HUES6 (cell line): ENCODE results near the gene ERC2.

Source experiments
- H3K27ac ChIP-seq: 2 replicates; pipeline ENCODE4 v1.7.0; 2013; ENCODE audit warnings: low read depth, mild to moderate bottlenecking, low read length, inconsistent platforms
- H3K27me3 ChIP-seq: 2 replicates; pipeline ENCODE4 v1.6.1; 2013; ENCODE audit warnings: low read length; ENCODE audit not compliant: control insufficient read depth, insufficient read depth
- H3K36me3 ChIP-seq: 2 replicates; pipeline ENCODE4 v1.6.1; 2013; ENCODE audit warnings: low read length; ENCODE audit not compliant: control insufficient read depth, insufficient read depth
- H3K4me1 ChIP-seq: 2 replicates; pipeline ENCODE4 v1.6.1; 2013; ENCODE audit warnings: low read length; ENCODE audit not compliant: control insufficient read depth, insufficient read depth
- H3K4me3 ChIP-seq: 2 replicates; pipeline ENCODE4 v1.5.1; 2013; ENCODE audit warnings: low read depth, low read length
- H3K9ac ChIP-seq: one replicate; pipeline ENCODE4 v1.6.1; 2013; ENCODE audit warnings: mild to moderate bottlenecking, low read length
- H3K9me3 ChIP-seq: 2 replicates; pipeline ENCODE4 v1.6.1; 2013; ENCODE audit warnings: low read depth, low read length; ENCODE audit not compliant: control insufficient read depth, insufficient read depth

Gene ERC2

GRCh38 chr3:55742022-55742831 is 726.0 kb downstream of the ERC2 start:
- Histone ChIP-seq H3K4me3 (no peak overlapping the region), H3K9ac (no peak overlapping the region), H3K27me3 (no peaks in the 10 kb centered on the region), H3K9me3 (no peaks in the 10 kb centered on the region), H3K27ac (no peak overlapping the region), H3K4me1 (0 out of 2 replicates have a peak, but pooled peaks cover 7% of the 10 kb centered on the region), H3K36me3 (no peaks in the 10 kb centered on the region)

DNA sequence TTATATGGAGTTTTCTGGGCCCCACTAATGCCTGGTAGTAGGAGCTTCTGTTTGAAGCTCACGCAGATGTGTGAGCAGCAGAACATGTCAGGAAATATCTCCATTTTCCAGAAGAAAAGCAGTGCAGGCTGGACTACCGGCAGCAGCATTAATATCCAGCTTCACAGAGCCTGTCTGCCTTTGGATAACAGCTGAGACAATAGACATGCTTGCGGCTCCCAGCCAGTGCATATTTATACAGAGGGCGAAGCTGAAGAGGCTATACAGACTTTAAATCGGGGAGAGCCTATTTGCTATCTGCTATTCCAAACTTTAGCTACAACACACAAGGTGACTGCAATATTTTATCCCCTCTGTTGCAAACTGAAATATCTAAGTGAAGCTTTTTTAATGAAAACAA is 731.1 kb downstream of the ERC2 start:
- Histone ChIP-seq H3K9ac (no peak overlapping the region), H3K4me1 (0 out of 2 replicates have a peak, but pooled peaks cover 2% of the 10 kb centered on the region), H3K27me3 (no peaks in the 10 kb centered on the region), H3K36me3 (no peaks in the 10 kb centered on the region), H3K9me3 (no peaks in the 10 kb centered on the region), H3K4me3 (no peak overlapping the region), H3K27ac (no peak overlapping the region)

- H3K27me3 ChIP-seq: no peaks in the 10 kb centered on the region
- no peak overlapping the region for H3K9ac ChIP-seq
- no peak overlapping the region for H3K27ac ChIP-seq
- H3K4me1 ChIP-seq: no peaks in the 10 kb centered on the region
- no peaks in the 10 kb centered on the region for H3K36me3 ChIP-seq
- H3K9me3 ChIP-seq: no peaks in the 10 kb centered on the region
- H3K4me3 ChIP-seq: no peak overlapping the region
Measured at GRCh38 chr3:55735976-55736375, 732.3 kb downstream of the ERC2 start.

- H3K4me3 ChIP-seq: no peak overlapping the region
- H3K27ac ChIP-seq: no peak overlapping the region
- no peaks in the 10 kb centered on the region for H3K36me3 ChIP-seq
- H3K9ac ChIP-seq: no peak overlapping the region
- no peaks in the 10 kb centered on the region for H3K4me1 ChIP-seq
- H3K27me3 ChIP-seq: no peaks in the 10 kb centered on the region
- no peaks in the 10 kb centered on the region for H3K9me3 ChIP-seq
Measured at GRCh38 chr3:55731741-55732140, 736.5 kb downstream of the ERC2 start.

DNA sequence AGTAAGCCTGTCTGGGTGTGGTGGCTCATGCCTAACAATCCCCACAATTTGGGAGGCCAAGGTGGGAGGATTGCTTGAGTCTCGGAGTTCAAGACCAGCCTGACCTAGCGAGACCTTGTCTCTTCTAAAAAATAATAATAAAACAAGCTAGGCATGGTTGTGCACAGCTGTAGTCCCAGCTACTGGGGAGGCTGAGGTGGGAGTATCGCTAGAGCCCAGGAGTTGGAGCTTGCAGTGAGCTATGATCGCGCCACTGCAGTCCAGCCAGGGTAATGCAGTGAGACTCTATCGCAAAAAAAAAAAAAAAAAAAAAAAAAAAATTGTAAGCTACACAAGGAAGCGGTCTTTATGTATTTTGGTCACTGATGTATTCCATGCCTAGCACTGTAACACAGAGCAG is 738.7 kb downstream of the ERC2 start:
- Histone ChIP-seq H3K9me3 (no peaks in the 10 kb centered on the region), H3K9ac (no peak overlapping the region), H3K4me3 (no peak overlapping the region), H3K4me1 (peaks cover 6% of the 10 kb centered on the region; the same call in 1 of the 2 replicates), H3K27ac (no peak overlapping the region), H3K27me3 (no peaks in the 10 kb centered on the region), H3K36me3 (no peaks in the 10 kb centered on the region)

- Histone ChIP-seq H3K27me3 (no peaks in the 10 kb centered on the region), H3K9me3 (no peaks in the 10 kb centered on the region), H3K4me3 (no peak overlapping the region), H3K36me3 (no peaks in the 10 kb centered on the region), H3K27ac (no peak overlapping the region), H3K9ac (no peak overlapping the region), H3K4me1 (peaks cover 9% of the 10 kb centered on the region; the same call in 1 of the 2 replicates)
Measured at GRCh38 chr3:55728461-55729100, 739.7 kb downstream of the ERC2 start.

DNA sequence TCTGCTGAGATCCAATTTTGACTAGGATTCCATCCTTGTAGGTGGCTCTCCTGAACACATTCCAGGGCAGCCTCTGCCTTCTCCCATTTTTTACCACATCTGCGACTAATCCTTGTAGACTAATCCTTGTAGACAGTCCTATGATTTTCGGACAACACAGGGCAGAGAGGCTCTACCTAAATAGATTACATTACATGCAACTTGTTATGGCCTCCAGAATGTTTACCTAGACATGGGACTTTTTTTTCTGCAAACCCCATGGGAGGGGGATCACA is 741.8 kb downstream of the ERC2 start:
- H3K9ac ChIP-seq: no peak overlapping the region
- no peaks in the 10 kb centered on the region for H3K36me3 ChIP-seq
- no peaks in the 10 kb centered on the region for H3K27me3 ChIP-seq

DNA sequence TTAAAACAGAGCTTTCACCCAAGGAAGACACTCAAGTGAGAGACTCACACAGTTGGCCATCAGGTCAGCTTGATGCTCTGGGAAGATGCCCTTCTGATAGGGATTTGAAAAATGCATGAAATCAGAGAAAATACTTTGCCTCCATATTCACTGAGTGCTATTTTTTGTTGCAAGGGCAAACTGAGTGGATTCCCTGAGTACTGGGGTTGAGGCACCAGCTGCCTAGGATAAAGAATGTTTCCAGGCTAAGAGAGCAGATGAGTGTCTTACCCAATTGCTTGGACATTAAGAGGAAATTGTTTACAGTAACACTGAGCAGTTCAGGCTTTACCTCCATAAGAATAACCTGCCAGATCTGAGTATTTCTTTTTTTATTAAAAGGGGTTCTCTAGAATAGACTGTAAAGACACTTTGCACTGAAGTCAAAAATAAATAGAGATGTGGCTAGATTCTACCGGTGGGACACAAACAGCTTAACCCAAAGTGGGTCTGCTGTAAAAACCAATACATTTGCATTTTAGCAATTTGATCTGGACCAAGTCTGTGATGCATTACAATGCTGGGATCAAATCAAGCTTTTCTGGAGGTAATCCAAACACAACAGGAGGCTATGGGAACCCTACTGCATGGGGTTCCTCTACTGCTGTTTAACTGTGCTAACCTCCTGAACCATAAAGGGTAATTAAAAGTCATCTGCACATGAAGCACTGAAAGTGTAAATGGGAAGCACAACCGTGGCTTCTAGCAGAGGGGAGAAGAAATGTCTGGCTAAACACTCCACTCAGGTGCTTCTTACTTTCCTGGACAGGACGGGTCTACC is 742.4 kb downstream of the ERC2 start:
- H3K36me3 ChIP-seq: no peaks in the 10 kb centered on the region
- H3K9me3 ChIP-seq: no peaks in the 10 kb centered on the region
- no peaks in the 10 kb centered on the region for H3K27me3 ChIP-seq
- peaks cover 17% of the 10 kb centered on the region; the same call in 1 of the 2 replicates for H3K4me1 ChIP-seq
- H3K4me3 ChIP-seq: no peak overlapping the region
- H3K27ac ChIP-seq: no peak overlapping the region
- H3K9ac ChIP-seq: no peak overlapping the region

More for the DNA sequence above, 741.8 kb downstream of the ERC2 start:
- Histone ChIP-seq H3K4me3 (no peak overlapping the region), H3K9me3 (no peaks in the 10 kb centered on the region), H3K4me1 (peaks cover 16% of the 10 kb centered on the region; the same call in 1 of the 2 replicates), H3K27ac (no peak overlapping the region)

- Histone ChIP-seq H3K4me1 (peaks cover 17% of the 10 kb centered on the region; the same call in 1 of the 2 replicates), H3K36me3 (no peaks in the 10 kb centered on the region), H3K9ac (no peak overlapping the region), H3K27me3 (no peaks in the 10 kb centered on the region), H3K27ac (no peak overlapping the region), H3K4me3 (no peak overlapping the region), H3K9me3 (no peaks in the 10 kb centered on the region)
Measured at GRCh38 chr3:55724821-55725220, 743.4 kb downstream of the ERC2 start.

DNA sequence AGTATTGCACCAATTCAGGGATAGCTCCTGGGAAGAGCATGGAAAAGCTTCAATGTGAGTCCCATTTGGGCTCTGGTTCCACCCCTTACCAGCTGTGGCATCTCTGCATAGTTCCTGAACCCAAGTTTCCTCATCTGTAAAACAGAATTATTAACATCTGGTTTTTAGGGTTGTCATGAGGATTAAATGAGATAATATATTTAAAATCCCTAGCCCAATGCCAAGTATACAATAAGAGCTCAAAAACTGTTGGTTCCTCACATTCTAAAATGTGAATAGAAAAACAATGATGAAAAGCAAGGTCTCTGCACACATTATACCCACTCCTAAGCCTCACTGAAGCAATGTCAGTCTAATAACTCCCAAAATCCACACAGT is 743.9 kb downstream of the ERC2 start:
- Histone ChIP-seq H3K4me3 (no peak overlapping the region), H3K27ac (no peak overlapping the region), H3K36me3 (no peaks in the 10 kb centered on the region), H3K9ac (no peak overlapping the region), H3K4me1 (peaks cover 17% of the 10 kb centered on the region; the same call in 1 of the 2 replicates), H3K9me3 (no peaks in the 10 kb centered on the region), H3K27me3 (no peaks in the 10 kb centered on the region)
